Astrocyte (in vitro differentiated cells and primary cell): ENCODE measurements around the gene RASIP1.
"Not testable (repeated sequence)": the region's sequence is repeated elsewhere in the genome, so short reads cannot be mapped to it uniquely, and the experiment has no call there.

Source experiments
- EZH2 ChIP-seq: IDR thresholded peaks from 2 replicates; pipeline ENCODE4 v1.6.1; 2012; ENCODE audit warnings: mild to moderate bottlenecking, low read length, inconsistent platforms; ENCODE audit not compliant: insufficient read depth
- TF ChIP-seq, protein P1 (sequence below): IDR thresholded peaks from 2 replicates; pipeline ENCODE4 v1.5.1; 2011; ENCODE audit warnings: low read depth, mild to moderate bottlenecking, inconsistent platforms, low read length, moderate library complexity; ENCODE audit not compliant: insufficient read depth

DNA sequence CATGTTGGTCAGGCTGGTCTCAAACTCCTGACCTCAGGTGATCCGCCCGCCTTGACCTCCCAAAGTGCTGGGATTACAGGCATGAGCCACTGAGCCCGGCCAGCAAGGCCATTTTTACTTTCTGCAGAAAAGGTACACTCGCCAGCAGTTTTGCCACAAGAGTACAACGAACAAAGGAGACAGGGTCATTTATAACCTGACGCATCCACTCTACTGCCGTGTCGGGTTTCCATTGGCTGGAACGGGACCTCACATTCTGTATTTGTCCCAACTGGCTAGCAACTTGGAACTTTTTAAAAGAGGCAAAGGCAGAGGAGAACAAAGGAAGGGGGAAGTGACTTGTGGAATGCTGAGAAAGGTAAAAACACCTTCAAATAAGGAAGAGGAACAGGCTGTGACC is 46.9 kb upstream of the RASIP1 start:
- TF ChIP-seq, protein P1, sequence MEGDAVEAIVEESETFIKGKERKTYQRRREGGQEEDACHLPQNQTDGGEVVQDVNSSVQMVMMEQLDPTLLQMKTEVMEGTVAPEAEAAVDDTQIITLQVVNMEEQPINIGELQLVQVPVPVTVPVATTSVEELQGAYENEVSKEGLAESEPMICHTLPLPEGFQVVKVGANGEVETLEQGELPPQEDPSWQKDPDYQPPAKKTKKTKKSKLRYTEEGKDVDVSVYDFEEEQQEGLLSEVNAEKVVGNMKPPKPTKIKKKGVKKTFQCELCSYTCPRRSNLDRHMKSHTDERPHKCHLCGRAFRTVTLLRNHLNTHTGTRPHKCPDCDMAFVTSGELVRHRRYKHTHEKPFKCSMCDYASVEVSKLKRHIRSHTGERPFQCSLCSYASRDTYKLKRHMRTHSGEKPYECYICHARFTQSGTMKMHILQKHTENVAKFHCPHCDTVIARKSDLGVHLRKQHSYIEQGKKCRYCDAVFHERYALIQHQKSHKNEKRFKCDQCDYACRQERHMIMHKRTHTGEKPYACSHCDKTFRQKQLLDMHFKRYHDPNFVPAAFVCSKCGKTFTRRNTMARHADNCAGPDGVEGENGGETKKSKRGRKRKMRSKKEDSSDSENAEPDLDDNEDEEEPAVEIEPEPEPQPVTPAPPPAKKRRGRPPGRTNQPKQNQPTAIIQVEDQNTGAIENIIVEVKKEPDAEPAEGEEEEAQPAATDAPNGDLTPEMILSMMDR, result not testable (repeated sequence)
- not testable (repeated sequence) for TF ChIP-seq EZH2
